HG03039 (cell line): ENCODE data around the gene ITSN1.
"Not testable (repeated sequence)": the region's sequence is repeated elsewhere in the genome, so short reads cannot be mapped to it uniquely, and the experiment has no call there.

Experiments
- ATAC-seq: cut with Tn5 transposase; IDR thresholded peaks from one replicate; pipeline ENCODE4 v1.9.1; 2021; ENCODE audit warnings: mild to moderate bottlenecking, moderate library complexity; ENCODE audit not compliant: unreplicated experiment

The ITSN1 gene

DNA sequence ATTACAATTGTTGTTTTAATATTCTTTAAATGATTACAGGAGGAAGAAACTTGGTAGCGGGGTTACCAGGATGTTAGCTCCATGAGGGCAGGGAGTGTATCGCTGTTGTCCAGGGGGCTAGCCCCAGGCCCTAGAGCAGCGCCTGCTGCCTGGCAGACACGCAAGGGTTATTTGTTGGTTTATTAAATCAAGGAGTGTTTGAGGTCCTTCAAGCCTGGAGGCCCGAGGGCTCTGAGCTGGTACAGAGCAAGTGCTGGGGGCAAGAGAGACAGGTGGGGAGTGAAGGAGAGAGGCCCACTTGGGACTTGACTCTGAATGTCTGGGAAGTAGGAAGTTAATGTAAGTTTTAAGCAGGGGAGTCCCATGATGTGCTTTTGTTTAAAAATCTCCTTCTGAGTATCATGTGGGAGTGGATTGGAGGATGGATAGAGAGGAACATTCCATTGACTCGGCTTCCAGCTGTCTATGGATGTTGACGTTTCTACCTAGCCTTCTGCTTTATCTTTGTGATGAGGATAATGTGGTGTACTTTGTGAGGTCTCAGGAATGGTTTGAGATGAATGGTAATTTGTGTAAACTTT lies 8.7 kb downstream of the ITSN1 start:
- ATAC-seq = no peak

DNA sequence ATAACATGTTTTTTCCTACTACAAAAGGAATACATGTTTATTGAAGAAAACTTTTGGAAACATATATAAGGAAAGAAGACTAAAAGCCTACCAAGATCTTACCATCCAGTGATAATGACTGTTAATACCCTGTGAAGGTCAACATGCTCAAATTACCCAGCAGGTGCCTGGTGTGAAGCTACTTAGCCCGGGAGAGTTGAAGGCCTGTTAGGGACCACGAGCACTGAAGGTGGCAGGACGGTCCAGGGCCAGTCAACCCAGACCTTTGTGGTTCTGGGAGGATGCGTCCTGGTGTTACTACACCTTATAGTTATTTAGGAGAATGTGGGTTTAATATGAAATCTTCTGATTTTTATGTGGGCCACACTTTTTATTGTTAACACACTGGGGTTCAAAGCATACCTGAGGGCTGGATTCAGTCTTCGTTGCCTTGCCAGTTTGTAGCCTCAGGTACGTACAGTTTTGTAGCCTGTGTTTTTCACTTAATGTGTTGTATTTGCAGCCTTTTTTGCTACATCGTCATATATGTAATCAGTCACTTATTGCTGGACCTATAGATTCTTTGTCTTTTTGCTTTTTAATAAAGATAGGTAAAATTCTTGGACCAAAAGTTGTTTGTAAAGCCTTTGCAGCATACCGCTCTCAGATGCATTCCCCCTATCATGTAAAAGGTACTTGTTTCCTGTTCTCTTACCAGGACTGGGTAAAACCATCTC lies 9.8 kb downstream of the ITSN1 start:
- no peak for ATAC-seq

DNA sequence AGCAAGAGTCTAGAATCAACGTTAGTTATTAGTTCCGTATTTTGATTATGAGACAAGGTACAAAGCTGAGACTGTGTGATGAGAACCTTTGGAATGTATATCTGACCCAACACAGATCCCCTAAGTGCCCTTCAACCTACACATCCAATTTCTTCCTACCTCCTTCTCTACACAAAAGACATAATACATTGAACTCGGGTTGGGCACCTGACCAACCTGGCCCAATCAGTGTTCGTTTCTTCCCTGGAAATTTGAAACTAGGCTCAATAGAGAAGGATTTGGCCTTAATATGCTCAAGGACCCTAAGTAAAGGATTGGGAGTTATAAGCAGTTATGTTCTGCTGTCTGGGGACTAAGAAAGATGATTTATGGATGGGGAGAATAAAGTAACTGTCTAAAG lies 12.1 kb downstream of the ITSN1 start:
- ATAC-seq = no peak

DNA sequence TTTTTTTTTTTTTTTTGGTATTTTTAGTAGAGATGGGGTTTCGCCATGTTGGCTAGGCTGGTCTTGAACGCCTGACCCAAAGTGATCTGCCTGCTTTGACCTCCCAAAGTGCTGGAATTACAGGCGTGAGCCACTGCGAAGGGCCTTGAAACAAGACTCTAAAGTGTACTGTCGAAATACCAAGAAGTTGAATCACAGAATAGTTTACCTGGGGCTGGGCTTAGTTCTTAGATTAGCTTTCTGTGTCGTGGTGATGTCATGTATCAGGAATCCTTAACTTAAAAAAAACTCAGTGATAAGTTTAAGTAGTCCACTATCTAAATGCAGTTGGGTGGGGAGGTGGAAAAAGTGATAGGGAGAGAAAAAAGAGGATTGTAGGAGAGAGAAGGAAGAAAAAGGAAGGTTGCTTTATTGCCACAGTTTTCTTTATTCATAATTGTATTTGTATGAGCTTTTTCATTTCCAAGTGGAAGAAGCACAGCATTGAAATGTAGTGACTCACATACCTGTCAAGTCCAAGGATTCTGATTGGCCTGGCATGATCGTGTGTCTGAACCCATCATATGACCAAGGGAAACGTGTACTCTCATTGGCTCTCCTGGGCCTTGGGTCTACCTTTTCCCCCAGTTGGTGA lies 13.4 kb downstream of the ITSN1 start:
- no peak for ATAC-seq

DNA sequence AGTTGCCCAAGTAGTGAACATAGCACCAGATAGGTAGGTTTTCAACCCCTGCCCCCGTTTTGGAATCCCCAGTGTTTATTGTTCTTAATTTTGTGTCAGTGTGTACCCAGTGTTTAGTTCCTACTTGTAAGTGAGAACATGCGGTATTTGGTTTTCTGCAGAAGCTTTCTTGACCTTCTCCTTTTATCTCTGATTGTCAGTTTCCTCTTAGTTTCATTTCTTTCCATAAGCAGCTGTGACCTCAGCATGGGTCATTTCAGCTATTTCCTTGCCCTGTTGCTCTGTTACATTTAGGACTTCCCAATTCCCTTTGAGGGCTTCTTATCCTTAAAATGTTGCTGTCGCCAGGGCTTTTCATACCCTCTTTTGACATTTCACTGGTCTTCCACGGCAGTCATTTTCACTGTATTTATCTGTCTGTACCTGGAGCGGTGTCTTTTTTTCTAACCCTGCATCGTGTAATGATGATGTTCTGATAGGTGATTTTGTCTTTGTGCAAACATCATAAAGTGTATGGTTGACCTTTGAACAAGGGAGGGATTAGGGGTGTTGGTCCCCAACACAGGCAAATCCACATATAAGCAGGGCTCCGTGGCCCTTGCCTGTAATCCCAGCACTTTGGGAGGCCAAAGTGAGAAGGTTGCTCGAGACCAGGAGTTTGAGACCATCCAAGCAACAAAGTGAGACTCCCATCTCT lies 15.0 kb downstream of the ITSN1 start:
- no peak for ATAC-seq

DNA sequence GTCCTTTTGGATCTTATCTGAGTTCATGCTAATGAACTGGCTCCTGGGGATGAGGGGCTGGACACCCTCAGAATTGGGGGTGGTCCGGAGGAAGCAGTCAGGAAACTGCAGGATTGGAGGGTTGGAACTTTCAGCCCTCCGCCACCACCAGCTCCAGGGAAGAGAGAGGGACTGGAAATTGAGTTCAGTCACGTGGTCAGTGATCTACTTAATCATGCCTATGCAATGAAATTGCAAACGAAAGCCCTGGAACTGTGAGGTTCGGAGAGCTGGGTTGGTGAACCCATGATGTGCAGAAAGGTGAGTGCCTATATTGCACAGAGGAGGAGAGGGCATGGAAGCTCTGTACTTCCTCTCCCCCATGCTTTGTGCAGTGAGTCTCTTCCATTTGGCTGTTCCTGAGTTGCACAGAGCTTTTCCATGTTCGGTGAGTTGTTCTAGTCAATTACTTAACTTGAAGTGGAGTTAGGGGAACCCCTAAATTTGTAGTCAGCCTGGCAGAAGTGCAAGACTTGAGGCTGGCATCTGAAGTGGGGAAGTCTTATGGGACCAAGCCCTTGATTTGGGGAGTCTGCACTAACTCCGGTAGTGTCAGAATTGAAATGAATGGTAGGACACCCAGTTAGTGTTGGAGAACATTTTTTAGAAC lies 16.7 kb downstream of the ITSN1 start:
- ATAC-seq = no peak

DNA sequence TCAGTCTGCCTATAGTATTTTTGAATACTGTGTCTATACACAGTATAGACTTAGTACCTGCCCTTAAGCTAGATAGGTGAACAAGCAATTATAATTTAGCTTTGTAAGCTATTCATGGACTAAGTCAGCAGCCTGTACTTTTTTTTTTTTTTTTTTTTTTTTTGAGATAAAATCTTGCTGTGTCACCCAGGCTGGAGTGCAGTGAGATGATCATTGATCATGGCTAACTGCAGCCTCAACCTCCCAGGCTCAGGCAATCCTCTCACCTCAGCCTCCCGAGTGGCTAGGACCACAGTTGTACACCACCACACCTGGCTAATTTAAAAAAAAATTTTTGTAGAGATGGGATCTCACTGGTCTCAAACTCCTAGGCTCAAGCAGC lies 17.3 kb downstream of the ITSN1 start:
- ATAC-seq = no peak

DNA sequence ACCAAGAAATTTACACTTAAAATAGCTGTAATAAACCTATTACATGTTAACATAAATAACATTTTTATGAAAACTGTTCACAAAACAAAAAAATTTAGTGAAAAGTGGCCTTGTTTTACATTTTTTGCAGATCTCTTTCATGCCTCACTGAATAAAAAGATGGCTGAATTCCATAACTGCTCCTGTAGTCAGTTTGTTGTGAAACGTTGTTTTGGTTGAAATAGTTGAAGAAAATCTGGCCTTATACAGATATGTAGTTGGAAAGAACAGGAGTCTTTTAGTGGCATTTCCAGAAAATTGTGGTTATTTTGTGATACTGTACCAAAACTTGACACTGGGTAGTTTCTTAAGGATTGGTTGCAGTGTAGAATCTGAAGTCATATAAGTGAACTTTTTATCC lies 18.1 kb downstream of the ITSN1 start:
- no peak for ATAC-seq

DNA sequence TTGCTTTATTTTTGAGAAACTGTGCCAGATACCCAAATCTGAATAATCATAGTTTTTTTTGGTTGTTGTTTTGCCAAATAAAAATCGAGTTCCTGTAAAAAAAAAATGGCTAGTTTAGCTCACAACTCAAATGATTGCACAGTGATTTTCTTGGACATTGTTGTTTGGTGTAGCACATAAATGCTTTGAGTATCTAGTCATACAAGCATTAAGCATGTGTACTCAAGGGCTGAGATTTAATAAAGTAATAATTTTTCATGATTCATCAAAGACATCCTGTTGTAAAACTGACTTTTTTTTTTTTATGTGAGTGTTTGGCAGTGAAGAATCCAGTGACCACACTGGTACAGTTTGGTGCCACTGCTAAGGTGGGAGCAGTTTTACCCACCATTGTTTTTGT lies 18.8 kb downstream of the ITSN1 start:
- ATAC-seq = no peak

DNA sequence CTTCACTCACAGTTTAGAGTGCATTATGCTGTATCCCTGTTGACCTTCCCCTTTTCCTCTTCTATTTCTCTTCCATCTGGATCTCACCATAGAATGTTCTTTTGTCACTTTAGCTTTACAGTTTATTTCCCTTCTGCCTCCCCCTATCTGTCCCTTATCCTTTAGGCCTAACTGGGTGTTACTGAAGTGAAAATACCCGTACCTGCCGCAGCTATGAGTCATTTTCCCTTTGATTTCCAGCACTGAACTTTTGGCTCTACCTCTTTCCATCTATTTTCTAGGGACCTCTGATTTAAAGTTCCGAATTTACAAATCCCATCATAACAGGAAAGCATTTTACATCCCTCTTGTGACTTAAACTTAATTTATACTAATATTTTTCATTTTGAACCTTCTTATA lies 19.7 kb downstream of the ITSN1 start:
- ATAC-seq = no peak

DNA sequence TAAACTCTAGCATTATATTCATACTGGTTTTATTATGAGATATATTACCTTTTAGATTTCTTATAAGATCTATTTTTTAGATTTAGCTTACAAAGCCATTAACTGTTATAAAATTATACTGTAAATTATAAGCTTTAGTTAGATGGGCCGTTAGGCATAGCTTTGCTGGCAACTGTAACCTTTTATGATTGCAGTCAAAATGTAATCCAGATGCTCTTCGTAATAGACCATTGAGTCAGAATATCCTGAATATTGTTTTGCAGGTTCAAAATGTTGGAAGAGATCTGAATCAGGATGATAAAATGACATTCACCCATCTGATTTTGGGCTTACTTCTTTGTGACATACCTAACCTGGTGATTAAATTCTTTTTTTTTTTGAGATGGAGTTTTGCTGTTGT lies 20.9 kb downstream of the ITSN1 start:
- no peak for ATAC-seq

DNA sequence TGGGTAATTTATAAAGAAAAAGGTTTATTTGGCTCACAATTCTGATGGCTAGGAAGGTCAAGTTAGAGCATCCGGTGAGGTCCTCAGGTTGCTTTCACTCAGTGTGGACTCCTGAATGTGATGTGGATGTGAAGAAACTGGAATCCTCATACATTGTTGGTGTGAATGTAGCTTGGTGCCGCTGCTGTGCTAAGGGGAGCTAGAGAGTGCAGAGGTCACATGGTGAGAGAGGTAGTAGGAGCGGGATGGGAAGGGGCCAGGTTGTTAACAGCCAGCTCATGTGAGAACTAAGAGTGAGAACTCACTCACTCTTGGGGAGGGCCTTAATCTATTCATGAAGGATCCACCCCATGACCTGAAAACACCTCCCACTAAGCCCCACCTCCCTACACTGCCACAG lies 21.8 kb downstream of the ITSN1 start:
- ATAC-seq = no peak

DNA sequence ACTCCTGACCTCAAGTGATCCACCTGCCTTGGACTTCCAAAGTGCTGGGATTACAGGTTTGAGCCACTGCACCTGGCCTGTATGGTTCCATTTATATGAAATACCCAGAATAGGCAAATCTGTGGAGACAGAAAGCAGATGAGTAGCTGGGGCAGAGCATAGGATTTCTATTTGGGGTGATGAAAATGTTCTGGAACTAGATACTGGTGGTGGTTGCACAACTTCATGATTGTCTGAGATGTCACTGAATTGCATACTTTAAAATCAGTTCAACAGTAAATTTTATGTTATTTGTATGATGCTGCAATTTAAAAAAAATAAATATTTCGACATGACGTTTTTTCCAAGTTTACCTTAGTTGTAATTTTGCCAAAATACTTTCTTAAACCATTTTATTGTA lies 23.9 kb downstream of the ITSN1 start:
- ATAC-seq = no peak

DNA sequence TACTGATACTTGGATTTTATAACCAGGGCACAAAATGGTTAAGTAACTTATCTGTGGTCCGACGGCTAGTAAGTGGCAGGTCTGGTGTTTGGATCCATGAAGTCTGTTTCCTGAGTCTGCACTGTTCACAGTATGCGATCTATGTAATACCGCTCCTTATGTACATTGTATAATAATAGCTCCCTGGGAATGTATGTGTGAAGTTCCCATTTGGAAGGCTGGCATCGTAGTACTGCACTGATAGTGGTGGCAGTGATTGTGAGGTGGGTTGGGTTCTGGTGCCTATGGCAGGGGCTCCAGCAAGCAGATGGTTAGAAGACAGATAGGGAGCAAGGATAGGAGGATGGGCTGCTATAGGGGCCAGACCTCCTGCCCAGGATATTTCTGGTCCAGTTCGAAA lies 25.3 kb downstream of the ITSN1 start:
- no peak for ATAC-seq

DNA sequence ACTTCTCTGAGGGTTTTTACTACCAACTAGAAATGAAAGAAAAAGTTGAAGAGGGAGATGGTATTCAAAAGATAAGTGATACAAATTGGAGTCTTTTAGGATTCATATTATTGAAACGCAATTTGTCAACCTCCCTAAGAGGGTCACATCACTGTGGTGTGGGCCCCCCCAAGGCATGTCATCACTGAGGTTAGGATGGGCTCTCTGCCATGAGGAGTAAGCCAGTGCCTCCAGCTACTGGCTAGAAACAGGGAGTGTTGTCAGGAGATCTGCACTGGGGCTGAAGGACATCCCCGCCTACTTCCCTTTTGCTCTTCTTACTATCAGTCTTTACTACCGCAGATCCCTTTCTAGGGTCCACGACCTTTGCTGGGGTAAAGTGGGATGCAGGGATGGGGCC lies 25.9 kb downstream of the ITSN1 start:
- no peak for ATAC-seq

DNA sequence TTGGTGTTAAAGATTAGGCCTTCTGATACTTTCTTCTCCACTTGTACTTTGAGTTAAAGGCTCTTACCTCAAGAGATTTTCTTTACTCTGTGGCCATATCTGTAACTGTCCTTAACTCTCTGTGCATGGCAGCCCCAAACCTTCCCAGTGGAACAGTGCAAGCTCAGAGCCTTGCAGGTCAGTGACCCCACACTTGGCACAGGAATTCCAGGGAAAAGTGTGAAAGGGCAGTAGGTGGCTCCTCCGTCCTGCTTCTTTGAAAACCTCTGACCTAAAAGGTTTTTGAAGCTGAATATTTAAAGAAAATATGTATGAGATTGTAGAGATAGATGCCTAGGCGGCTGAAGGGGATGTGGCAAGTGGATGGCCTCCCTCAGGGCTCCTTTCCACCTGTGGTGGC lies 26.3 kb downstream of the ITSN1 start:
- ATAC-seq = no peak

DNA sequence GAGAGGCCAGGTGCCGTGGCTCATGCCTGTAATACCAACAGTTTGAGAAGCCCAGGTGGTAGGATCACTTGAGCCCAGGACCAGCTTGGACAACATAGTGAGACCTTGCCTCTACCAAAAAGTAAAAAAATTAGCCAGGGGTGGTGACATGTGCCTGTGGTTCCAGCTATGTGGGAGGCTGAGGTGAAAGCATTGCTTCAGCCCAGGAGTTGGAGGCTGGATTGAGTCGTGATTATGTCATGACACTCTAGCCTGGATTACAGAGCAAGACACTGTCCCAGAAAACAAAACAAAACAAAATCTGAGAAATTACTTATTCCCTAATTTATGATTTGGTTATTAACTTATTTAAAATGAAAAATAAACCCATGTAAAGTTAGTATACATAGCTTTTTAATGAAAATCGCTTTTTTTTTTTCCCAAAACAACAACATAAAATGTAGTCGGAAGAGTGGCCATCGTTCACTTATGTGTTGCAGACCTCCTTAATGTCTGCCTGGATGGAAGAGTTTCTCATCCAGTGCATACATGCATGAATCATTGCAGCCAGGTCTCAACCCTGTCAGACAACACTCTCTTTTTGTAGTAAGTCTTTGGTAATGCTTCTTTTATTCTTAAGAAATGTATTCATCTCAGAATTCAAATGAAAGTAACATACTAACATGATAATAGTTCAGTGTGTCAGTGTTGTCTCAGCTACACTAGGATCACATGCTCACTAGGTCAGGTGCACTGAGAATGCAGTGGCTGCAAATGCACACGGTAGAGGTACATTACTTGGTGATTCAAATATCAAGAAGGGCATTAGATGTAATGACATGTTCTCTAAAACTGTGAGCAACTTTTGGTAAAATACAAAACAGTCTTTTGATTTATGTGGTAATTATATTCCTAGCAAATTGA lies 28.0 kb downstream of the ITSN1 start:
- ATAC-seq = no peak

DNA sequence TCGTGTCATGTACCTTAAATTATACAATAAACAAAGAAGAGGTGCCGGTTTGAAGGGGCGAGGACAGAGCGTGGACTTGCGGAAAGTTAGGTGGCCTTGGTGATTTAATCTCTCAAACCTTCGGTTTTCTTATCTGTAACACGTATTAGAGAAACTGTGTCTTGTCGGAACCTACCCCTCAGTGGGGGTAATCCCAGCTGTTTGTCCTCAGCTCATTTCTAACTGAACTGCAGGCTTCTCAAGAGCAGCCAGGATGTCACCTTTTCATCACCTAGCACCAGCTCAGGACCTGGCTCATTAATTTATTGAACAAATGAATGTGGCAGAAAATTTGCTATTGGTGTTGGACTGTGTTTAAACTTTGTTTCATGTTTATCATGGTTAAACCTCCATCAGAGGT lies 31.2 kb downstream of the ITSN1 start:
- ATAC-seq = no peak

DNA sequence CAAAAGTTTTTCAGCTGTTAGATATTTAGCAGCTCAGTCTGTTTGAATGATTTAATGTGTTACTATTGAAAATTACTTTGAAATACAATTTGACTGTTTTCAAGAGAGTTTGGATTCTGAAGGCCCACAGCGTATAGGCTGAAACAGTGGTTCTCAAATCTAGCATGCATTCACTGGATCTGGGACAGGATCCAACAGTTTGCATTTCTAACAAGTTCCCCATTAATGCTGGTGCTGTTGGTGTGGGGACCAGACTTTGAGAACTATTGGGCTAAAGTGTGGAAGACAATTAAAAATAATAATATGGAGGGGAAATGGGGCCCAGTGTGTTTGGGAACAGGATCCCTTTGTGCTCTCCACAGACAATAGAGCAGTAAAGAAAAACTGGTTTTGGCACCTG lies 31.9 kb downstream of the ITSN1 start:
- no peak for ATAC-seq

DNA sequence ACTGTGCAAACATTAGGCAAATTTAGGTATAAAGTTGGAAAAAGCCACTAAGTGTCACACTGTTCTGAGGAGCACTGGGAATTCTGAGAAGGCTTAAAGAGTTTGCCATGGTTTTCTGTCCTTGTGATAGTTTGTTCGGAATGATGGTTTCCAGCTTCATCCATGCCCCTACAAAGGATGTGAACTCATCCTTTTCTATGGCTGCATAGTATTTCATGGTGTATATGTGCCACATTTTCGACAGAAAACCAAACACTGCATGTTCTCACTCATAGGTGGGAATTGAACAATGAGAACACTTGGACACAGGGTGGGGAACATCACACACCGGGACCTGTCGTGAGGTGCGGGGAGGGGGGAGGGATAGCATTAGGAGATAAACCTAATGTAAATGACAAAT lies 34.4 kb downstream of the ITSN1 start:
- not testable (repeated sequence) for ATAC-seq

DNA sequence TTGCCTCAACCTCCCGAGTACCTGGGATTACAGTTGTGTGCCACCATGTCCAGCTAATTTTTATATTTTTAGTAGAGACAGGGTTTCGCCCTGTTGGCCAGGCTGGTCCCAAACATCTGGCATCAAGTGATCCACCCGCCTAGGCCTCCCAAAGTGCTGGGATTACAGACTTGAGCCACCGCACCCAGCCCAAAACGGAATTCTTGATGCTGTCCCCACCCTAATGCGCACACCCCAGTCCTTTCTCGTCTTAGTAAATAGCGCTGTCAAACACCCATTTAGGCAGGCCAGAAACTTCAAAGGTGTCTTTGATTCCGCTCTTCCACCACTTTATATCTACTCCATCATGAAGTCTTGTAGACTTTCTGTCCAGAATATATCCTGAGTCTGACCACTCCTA lies 35.1 kb downstream of the ITSN1 start:
- ATAC-seq = no peak
